Activated CD8-positive, alpha-beta memory T cell treated with anti-CD3 and anti-CD28 coated beads, Interleukin-2, amount 50 U/mL, for 1 hour (primary cell): ENCODE data around the gene KRTAP10-5.
"Not testable (repeated sequence)": the region's sequence is repeated elsewhere in the genome, so short reads cannot be mapped to it uniquely, and the experiment has no call there.

Experiments used
- DNase-seq: peaks from one replicate; pipeline ENCODE4 v3.0.0-alpha.2; 2020; ENCODE audit errors: extremely low read depth

Gene KRTAP10-5

GRCh38 chr21:44571844-44572782, 8.3 kb downstream of the KRTAP10-5 start:
- DNase-seq = no peak

DNA sequence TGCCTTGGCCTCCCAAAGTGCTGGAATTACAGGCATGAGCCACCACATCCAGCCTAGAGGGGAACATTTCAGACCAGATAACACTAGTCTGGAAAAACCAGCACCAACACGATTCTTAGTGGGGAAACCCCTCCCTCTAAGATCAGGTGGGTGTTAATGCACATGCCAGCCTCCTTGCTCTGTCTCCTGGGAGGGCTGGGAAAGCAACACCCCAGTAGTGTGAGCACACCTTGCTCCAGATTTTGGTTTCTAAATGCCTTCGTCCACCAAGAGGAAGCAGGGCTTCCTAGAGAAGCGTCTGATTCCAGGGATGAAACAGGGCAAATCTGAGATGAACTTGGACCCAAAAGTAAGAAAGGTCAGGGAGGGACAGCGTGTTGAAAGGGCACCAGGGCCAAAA, 9.1 kb downstream of the KRTAP10-5 start:
- DNase-seq = no peak

- DNase-seq = no peak
These were observed 10.4 kb downstream of the KRTAP10-5 start for GRCh38 chr21:44569861-44570517.

DNA sequence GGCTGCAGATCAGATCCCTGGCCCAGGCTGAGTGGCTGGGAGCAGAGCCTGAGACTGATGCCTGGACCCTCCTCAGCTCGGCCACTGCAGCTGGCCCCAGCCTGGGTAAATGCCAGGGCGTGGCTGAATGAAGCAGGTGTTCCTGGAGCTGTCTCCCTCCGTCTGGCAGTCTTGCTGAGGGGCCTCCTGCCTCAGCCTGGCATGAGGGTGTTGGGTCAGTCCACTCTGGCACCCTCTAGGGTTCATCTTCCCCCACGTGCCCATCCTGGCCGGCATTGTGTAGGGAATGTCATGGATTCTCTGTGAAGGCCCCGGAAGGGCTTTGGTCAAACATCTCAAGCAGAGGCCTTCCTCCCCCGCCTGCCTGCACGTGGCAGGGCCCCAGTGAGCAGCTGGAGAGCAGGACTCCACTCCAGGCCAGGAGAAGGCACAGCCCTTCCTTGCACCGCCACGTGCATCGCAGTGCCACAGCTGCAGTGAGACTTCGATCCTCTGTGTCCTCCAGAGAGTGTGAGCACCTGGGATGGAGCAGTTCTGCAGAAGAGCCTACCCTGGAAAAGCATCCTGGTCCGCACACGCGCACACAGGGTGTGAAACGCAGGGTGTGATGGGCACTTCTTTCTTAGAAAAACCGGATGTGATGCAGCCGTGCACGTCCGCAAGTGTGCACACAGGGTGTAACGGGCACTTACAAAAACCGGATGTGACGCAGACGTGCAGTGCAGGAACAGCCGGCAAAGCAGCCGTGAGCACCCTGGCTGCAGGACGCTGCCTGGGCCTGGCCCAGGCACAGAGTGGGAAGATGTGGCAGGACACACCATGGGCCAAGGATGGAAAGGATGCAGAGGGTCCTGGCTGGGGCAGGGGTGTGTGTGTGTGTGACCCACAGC, 11.5 kb downstream of the KRTAP10-5 start:
- DNase-seq = no peak

DNA sequence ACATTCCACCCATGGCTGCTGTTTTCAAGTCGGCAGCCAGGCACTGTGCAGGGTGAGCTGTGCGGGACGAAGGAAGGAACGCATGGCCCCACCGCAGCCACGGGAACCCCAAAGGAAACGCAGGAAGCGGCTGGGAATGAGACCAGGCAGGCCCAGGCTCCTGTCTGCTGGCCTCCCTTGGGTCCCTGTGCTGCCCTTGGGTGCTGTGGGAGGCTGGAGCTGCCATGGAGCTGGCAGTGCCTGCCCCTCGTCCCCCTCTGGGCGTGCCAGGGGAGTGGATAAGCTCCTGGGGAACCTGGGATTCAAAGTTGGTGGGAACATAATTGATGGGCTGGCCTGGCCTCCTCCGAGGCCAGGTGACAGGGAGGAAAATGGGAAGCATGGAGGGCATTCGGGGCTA, 12.1 kb downstream of the KRTAP10-5 start:
- DNase-seq = no peak

DNA sequence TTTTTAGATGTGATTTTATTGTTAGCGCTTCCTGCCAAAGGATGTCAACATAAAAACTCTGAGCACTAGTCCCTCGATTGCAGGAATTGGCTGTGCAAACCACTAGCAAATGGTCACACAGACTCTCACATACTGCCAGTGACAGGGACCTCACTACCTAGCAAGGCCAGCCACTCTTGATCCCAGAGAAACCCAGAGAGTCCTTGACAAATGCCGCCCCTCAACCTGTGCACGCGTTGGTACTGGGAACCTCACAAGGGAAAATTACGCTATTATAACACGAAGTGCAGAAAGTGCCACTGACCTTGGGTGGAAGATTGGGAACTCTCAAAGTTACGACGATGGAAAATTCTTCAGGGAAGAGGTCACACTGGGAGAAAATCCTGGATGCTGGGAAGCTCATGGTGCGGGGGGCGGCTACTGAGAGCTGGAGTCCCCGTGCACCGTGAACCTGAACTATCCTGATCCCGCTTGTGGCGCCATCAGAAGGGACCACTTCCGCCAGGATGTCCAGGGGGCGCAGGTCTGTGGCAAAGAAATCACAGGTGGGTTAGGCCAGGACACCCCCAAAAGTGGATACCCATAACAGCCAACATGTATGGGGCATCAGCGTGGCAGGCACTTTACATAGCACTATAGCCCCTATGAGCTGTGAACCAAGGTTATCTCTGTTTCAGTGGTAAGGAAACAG, 12.8 kb downstream of the KRTAP10-5 start:
- DNase-seq = no peak

GRCh38 chr21:44566403-44566802, 14.0 kb downstream of the KRTAP10-5 start:
- no peak for DNase-seq

DNA sequence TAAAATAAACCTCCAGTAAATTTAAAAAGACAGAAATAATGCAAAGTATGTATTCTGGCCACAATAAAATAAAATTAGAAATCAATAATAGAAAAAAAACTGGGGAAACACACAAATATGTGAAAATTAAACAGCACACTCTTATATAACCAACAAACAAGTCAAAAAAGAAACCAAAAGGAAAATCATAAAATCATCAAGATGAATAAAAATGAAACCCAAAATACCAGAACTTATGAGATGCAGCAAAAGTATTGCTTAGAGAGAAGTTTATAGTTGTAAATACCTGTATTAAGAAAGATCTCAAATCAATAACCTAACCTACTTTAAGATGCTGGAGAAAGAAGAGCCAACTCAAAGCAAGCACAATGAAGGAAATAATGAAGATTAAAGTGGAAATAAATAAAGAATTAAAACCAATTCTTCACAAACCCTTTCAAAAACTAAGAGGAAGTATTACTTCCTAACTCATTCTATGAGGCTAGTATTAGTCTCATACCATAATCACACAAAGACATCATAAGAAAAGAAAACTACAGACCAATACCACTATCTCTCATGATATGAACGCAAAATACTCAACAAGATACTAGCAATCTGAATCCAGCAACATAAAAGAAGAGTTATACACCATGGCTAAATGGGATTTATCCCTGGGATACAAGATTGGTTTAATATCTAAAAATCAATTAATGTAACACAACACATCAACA, 15.4 kb downstream of the KRTAP10-5 start:
- no peak for DNase-seq

DNA sequence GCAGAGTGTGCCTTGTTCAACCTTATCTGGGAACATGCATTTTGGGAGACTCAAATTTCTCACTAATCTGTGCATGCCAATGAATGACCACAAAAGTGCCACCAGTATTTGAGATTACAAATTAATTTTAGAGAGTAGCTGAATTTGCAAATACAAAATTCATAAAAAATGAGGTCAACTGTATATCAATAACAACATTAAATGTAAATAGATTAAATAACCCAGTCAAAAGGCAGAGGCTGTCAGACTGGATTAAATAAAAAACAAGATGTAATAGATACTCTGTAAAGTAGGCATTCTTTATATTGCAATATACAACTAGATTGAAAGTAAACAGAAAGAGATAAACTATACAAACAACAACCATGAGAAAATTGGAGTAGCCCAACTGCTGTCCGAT, 16.3 kb downstream of the KRTAP10-5 start:
- no peak for DNase-seq

- no peak for DNase-seq
These were observed 21.7 kb downstream of the KRTAP10-5 start, which contains the start of gene KRTAP10-3 for GRCh38 chr21:44558695-44559094. TSS of gene KRTAP10-3 (minus strand) at chr21:44558795. CDS start at chr21:44558715, 80 bp downstream.

- DNase-seq = not testable (repeated sequence)
These were observed 22.1 kb downstream of the KRTAP10-5 start for GRCh38 chr21:44558329-44558675.

GRCh38 chr21:44557491-44558328, 22.7 kb downstream of the KRTAP10-5 start:
- no peak for DNase-seq

DNA sequence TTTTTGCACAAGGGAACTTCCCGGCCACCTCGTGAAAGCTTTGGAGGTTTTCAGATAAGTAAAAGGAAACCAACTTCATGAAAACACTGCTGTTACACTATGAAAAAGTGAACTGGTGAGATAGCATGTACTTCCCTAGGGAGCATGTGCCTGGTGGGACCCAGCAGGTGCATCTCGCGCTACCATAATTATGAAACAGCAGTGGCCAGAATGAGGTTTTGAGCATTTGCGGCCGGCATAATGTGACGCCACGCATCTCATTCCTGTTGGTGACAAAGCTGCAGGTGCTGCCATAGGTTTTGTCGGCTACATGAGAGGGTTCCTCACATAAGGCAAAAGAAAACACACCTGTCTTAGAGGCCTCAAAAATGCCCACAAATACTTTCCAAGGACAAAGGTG, 23.5 kb downstream of the KRTAP10-5 start:
- no peak for DNase-seq

DNA sequence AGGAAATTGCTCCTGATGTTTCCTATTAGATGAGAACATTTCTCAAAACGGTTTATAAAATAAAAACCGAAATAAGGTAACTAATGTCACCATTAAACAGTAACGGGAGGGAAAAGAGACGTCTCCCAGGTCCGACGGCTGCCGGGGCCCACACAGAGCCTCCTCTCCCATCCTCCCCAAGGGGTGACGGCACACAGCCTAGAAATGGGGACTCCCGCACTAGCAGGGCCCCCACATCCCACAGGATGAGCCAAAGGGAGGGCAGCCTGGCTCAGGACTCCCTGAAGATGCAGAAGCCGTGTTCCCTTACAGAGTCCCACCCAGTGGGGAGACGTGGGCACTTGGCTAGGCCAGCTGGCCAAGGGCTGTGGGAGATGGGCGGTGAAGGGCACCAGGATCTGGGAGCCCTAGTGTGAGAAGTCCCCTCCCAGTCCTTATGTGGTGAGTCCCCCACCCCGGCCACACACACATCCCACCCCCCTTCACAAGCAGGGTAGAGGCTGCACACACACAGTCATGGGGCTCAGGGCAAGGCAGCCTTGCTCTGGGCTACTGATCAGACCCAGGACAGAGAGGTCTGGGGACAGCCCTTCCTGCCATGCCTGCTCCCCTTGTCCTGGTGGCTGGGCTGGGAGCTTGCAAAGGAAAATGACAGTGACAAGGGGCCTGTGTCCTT, 25.1 kb downstream of the KRTAP10-5 start:
- no peak for DNase-seq

GRCh38 chr21:44552681-44553080, 27.7 kb downstream of the KRTAP10-5 start:
- no peak for DNase-seq

- no peak for DNase-seq
These were observed 28.3 kb downstream of the KRTAP10-5 start for GRCh38 chr21:44552136-44552535.

DNA sequence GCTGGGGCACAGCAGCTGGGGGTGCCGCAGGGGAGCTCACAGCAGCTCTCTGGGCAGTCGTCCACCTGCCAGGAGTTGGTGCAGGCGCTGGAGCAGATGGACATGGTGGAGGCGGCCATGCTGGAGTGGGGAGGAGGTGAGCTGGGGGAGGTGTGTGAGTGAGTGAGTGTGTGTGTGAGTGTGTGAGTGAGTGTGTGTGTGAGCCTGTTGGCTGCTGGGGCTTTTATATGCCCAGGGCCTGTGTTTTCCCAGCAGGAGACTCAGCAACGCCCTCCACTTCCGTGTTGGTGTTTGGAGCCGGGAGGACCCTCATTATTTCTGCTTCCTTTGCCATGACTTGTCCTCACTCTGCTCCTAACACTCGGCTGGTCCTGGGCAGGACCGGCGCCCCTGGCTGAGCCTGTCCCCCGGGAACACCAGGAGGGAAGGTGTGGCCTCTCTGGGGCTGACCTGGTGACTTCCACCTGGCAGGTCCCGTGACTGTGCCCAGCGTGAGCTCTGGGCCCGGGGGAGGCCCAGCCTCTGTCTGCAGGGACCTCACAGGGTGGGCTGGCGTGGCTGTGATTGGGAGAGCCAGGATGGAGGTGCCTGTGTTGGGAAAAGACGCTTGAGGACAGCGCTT, 29.0 kb downstream of the KRTAP10-5 start, which contains the start of gene KRTAP10-2:
TSS of gene KRTAP10-2 (minus strand) at position 166 of the 622 bp plus-strand sequence. CDS start at position 119, 47 bp downstream.
- no peak for DNase-seq

GRCh38 chr21:44550807-44551206, 29.6 kb downstream of the KRTAP10-5 start:
- no peak for DNase-seq

- not testable (repeated sequence) for DNase-seq
These were observed 30.1 kb downstream of the KRTAP10-5 start for GRCh38 chr21:44550285-44550684.
